Ascending aorta (tissue), 2 donors: ENCODE measurements around the gene MEF2A. TPM values are rescaled to one million over a fixed set of nuclear protein-coding genes. Genes with fewer than 3 reads are reported as not detected.

Experiments used
- DNase-seq, 2 donors: peaks; one replicate each; pipeline ENCODE4 v3.0.0-alpha.2; 2019; ENCODE audit warnings: low spot score in 2 of 2
- H3K27ac ChIP-seq, 2 donors: fragments of 200-600 bp; sonication (generic); one replicate each; pipeline ENCODE4 v1.5.1; 2016 to 2017; ENCODE audit warnings: mild to moderate bottlenecking in 1 of 2
- H3K27me3 ChIP-seq: fragments of 200-600 bp; sonication (generic); one replicate; pipeline ENCODE4 v1.5.1; 2017
- H3K36me3 ChIP-seq, 2 donors: fragments of 200-600 bp; sonication (generic); one replicate each; pipeline ENCODE4 v1.5.1; 2016
- H3K4me1 ChIP-seq, 2 donors: fragments of 200-600 bp; sonication (generic); one replicate each; pipeline ENCODE4 v1.5.1; 2016 to 2017; ENCODE audit warnings: mild to moderate bottlenecking in 1 of 2
- H3K4me3 ChIP-seq, 2 donors: fragments of 200-600 bp; sonication (generic); one replicate each; pipeline ENCODE4 v1.5.1; 2016 to 2017; ENCODE audit warnings: mild to moderate bottlenecking in 1 of 2
- H3K9me3 ChIP-seq, 2 donors: fragments of 200-600 bp; sonication (generic); one replicate each; pipeline ENCODE4 v1.5.1; 2016
- CTCF ChIP-seq, 3 experiments: fragments of 200-600 bp in 2 of 3; fragments of 450-650 bp in 1 of 3; sonication (generic) in 2 of 3; IDR thresholded peaks; one replicate each; pipeline ENCODE4 v1.5.1; 2016 to 2019; ENCODE audit warnings: antibody characterized with exemption in 3 of 3, mild to moderate bottlenecking in 1 of 3, moderate library complexity in 1 of 3
- intact Hi-C: fragments of 100-400 bp; cut with DNase I; formaldehyde crosslinking; loops from one replicate; pipeline ENCODE4 v1.15.1; 2023
- total RNA-seq: library from RNA; depleted of rRNA; stranded (reverse); fragments of >200 nt; gene quantifications from one replicate; pipeline ENCODE4 v1.1.0, GENCODE V29; 2016

The MEF2A gene
- total RNA-seq, 1 donor from 2014 or later = 99.4 TPM

DNA sequence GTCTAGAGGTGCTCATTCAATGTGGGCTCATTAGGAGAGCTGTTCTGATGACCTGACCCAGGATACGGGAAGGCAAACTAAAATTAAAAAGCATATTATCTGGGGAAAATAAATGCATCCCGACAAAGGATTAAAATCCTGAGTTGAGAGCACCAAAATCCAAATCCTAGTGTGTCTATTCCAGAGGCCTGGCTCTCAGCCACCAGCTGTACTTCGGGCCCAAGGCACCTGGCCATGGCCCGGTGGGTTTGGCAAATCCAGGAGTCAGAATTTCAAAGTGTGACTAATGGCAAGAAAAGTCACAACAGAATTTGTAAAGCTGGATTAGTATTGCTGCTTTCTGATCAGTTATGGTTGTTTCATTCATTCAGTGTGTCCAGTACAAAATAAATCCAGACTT is 170.1 kb downstream of the MEF2A start:
- Histone ChIP-seq H3K27ac (no peak overlapping the region), H3K4me3 (no peak overlapping the region), H3K9me3 (no peaks in the 10 kb centered on the region), H3K4me1 (peaks cover 0 to 12% of the 10 kb centered on the region in 2 donors), H3K36me3 (no peaks in the 10 kb centered on the region), H3K27me3 (no peaks in the 10 kb centered on the region)
- DNase-seq = peak in 1 of 2 donors; percentile 62
- TF ChIP-seq CTCF (IDR thresholded peaks at IDR 0.05) = no peak
- intact Hi-C loops = loop anchor here (10.0 kb wide), 1 partner anchor 631 kb away; the partner anchor contains the start of gene SYNM

DNA sequence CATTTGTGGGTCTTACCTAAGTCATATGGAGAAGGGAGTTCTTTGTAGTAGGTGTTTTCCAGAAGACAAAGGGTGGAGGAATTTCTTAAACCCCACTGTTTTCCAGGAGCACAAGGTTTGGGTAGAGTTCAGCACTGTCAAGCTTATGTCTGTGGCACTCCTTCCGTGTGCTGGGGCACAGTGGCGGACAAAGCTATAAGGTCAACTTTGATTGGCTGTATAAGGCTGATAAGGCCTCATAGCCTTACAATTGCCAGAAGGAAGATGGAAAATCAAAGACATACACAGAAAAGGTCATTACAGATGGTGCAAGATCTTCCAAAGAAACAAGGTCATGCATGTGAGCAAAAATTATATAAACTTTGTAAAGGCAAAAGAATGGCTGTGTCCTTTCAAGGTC is 170.9 kb downstream of the MEF2A start:
- intact Hi-C loops = loop anchor here (10.0 kb wide), 1 partner anchor 632 kb away; the partner anchor contains the start of gene SYNM
- no peak for DNase-seq
- H3K9me3 ChIP-seq = no peaks in the 10 kb centered on the region
- no peak overlapping the region for H3K27ac ChIP-seq
- H3K36me3 ChIP-seq = no peaks in the 10 kb centered on the region
- TF ChIP-seq CTCF (IDR thresholded peaks at IDR 0.05) = no peak
- peaks cover 0 to 4% of the 10 kb centered on the region in 2 donors for H3K4me1 ChIP-seq
- H3K4me3 ChIP-seq = no peak overlapping the region
- H3K27me3 ChIP-seq = no peaks in the 10 kb centered on the region

- Histone ChIP-seq H3K27me3 (no peaks in the 10 kb centered on the region), H3K4me1 (no peaks in the 10 kb centered on the region), H3K9me3 (no peaks in the 10 kb centered on the region), H3K36me3 (no peaks in the 10 kb centered on the region), H3K27ac (no peak overlapping the region), H3K4me3 (no peak overlapping the region)
- intact Hi-C loops = loop anchor here (10.0 kb wide), 1 partner anchor 633 kb away; the partner anchor contains the start of gene SYNM
- no peak for DNase-seq
- TF ChIP-seq CTCF (IDR thresholded peaks at IDR 0.05) = no peak
Observed at GRCh38 chr15:99738021-99738847, 172.4 kb downstream of the MEF2A start.

DNA sequence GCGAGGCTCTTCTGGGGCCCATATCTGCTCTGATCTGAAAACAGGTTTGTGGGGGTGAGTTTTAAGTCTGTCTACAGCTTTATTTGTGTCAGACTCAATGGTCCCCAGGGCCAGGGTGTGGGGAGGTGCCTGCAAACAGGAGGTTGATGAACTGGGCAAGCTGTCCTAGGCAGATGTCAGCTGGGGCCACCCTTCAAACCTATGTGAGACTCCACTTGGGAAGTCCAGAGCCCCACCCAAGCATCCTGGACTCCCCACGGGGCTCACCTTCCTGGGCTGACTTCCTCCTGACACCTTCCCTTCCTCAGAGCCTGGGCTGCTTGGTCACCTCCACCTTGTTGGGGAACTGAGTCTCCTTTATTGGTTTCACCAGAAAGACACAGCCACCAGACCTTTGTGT is 176.1 kb downstream of the MEF2A start:
- intact Hi-C loops = no loop called here
- no peak for TF ChIP-seq CTCF (IDR thresholded peaks at IDR 0.05)
- DNase-seq = no peak

GRCh38 chr15:99744142-99744541 is 178.4 kb downstream of the MEF2A start:
- Histone ChIP-seq H3K36me3 (no peaks in the 10 kb centered on the region), H3K4me3 (no peak overlapping the region), H3K27me3 (no peaks in the 10 kb centered on the region), H3K4me1 (no peaks in the 10 kb centered on the region), H3K9me3 (no peaks in the 10 kb centered on the region), H3K27ac (no peak overlapping the region)
- intact Hi-C loops = no loop called here
- no peak for TF ChIP-seq CTCF (IDR thresholded peaks at IDR 0.05)
- no peak for DNase-seq

More for the DNA sequence above, 176.1 kb downstream of the MEF2A start:
- Histone ChIP-seq H3K9me3 (no peaks in the 10 kb centered on the region), H3K27ac (no peak overlapping the region), H3K4me3 (no peak overlapping the region), H3K4me1 (no peaks in the 10 kb centered on the region), H3K27me3 (no peaks in the 10 kb centered on the region), H3K36me3 (no peaks in the 10 kb centered on the region)
